ENCODE data around the gene ERMARD. TPM values are rescaled to one million over a fixed set of nuclear protein-coding genes. Genes with fewer than 3 reads are reported as not detected.

ERMARD gene
- total RNA-seq (2021): 15.8 to 17.7 TPM (median 17.2 TPM) in 3 replicates
- percentile 68 among the genes with signal in this experiment for Bru-seq, nascent RNA
- long read RNA-seq, experiment 1, transcript ERMARD-203 (18 exons, 2,141 nt): major isoform, 18 of 47 reads
- long read RNA-seq, experiment 1, partial matches to known transcripts: 9 of 47 reads
- long read RNA-seq, experiment 1, other reads (novel, unspliced or antisense): 19 of 47 reads
- long read RNA-seq, experiment 2, partial matches to known transcripts: 10 of 14 reads
- long read RNA-seq, experiment 2, other reads (novel, unspliced or antisense): 4 of 14 reads
- long read RNA-seq, experiment 3, transcript ERMARD-203 (18 exons, 2,141 nt): major isoform, 6 of 15 reads
- long read RNA-seq, experiment 3, partial matches to known transcripts: 3 of 15 reads
- long read RNA-seq, experiment 3, other reads (novel, unspliced or antisense): 6 of 15 reads

- peak within 1 kb of the TSS; percentile 99 for H3K4me3 Mint-ChIP-seq
- peak within 1 kb of the TSS; percentile 99 for H3K27ac Mint-ChIP-seq
- DNase-seq (ENCODE audit: low spot score) (peak; percentile 95), ATAC-seq (peak; percentile 91)
- H3K36me3 Mint-ChIP-seq: peaks cover under 1% of the 10 kb centered on the region; the same call in 1 of the 2 replicates
- ChIA-PET CTCF (interaction anchor here (2.6 kb wide), 1 partner anchor 38 kb away, joined by 11 read pairs; no protein-coding TSS in a partner anchor), POLR2A (interaction anchor here (1.3 to 1.6 kb wide), 3 partner anchors 26 to 49 kb away, joined by 3 to 6 read pairs (median 5); partner anchors contain the start of genes C6orf120 and WDR27)
- H3K27me3 Mint-ChIP-seq (ENCODE audit: low read depth): no peaks in the 10 kb centered on the region
- H3K4me1 Mint-ChIP-seq: peaks cover 22% of the 10 kb centered on the region
- H3K9me3 Mint-ChIP-seq: no peaks in the 10 kb centered on the region
- no peak; the same call in 1 of the 2 replicates for TF ChIP-seq USF2 (CRISPR knock-in tag; IDR thresholded peaks at IDR 0.05)
- peak; percentile 78 for TF ChIP-seq IRF1 (CRISPR knock-in tag; IDR thresholded peaks at IDR 0.05)
- 0 out of 2 replicates have a peak, but pooled peaks have one; percentile 34 for TF ChIP-seq EMX1 (CRISPR knock-in tag; IDR thresholded peaks at IDR 0.05)
- no peak for TF ChIP-seq FOXJ3 (CRISPR knock-in tag; IDR thresholded peaks at IDR 0.05; ENCODE audit: borderline replicate concordance)
- TF ChIP-seq JUN (CRISPR knock-in tag; IDR thresholded peaks at IDR 0.05): 0 out of 2 replicates have a peak, but pooled peaks have one; percentile 62
- no peak for TF ChIP-seq RORB (CRISPR knock-in tag; IDR thresholded peaks at IDR 0.05)
- no peak for TF ChIP-seq ZNF263 (CRISPR knock-in tag; IDR thresholded peaks at IDR 0.05; ENCODE audit: low read depth)
- no peak for TF ChIP-seq OVOL2 (CRISPR knock-in tag; IDR thresholded peaks at IDR 0.05; ENCODE audit: borderline replicate concordance)
- TF ChIP-seq FOXP1 (CRISPR knock-in tag; IDR thresholded peaks at IDR 0.05; ENCODE audit: borderline replicate concordance): peak; percentile 96; the same call in 1 of the 2 replicates
- peak; percentile 90; the same call in 1 of the 2 replicates for TF ChIP-seq ZNF232 (CRISPR knock-in tag; IDR thresholded peaks at IDR 0.05)
- TF ChIP-seq TEAD1 (CRISPR knock-in tag; IDR thresholded peaks at IDR 0.05): peak; percentile 78
- no peak for TF ChIP-seq SOX15 (CRISPR knock-in tag; IDR thresholded peaks at IDR 0.05)
- TF ChIP-seq JAZF1 (CRISPR knock-in tag; IDR thresholded peaks at IDR 0.05): no peak
- peak; percentile 78 for TF ChIP-seq E2F4 (CRISPR knock-in tag; IDR thresholded peaks at IDR 0.05; ENCODE audit: borderline replicate concordance, low read depth)
- no peak for TF ChIP-seq ZNF425 (CRISPR knock-in tag; conservative IDR thresholded peaks at IDR 0.05)
- TF ChIP-seq MAX (CRISPR knock-in tag; IDR thresholded peaks at IDR 0.05): peak; percentile 90
- TF ChIP-seq ARID4B (CRISPR knock-in tag; IDR thresholded peaks at IDR 0.05; ENCODE audit: borderline replicate concordance): peak; percentile 22
- no peak for TF ChIP-seq ELF4 (CRISPR knock-in tag; IDR thresholded peaks at IDR 0.05; ENCODE audit: low read depth)
- TF ChIP-seq PRRX2 (CRISPR knock-in tag; IDR thresholded peaks at IDR 0.05): 0 out of 2 replicates have a peak, but pooled peaks have one; percentile 26
- TF ChIP-seq RELA (CRISPR knock-in tag; IDR thresholded peaks at IDR 0.05; ENCODE audit: borderline replicate concordance): peak; percentile 50; the same call in 1 of the 2 replicates
- peak; percentile 71 for TF ChIP-seq ZBTB43 (CRISPR knock-in tag; IDR thresholded peaks at IDR 0.05)
These were observed at the start of gene ERMARD, which contains the start of gene DYNLT2 for GRCh38 chr6:169751242-169752073. Gene ERMARD (plus strand): TSS chr6:169751622. CDS start chr6:169751658, 36 bp downstream. Gene DYNLT2 (minus strand): TSS chr6:169751572. CDS start chr6:169751458, 114 bp downstream.

Measured in WTC11 (cell line).